Left renal cortex interstitium (tissue), 4 donors: Measurements from ENCODE around the gene OXSR1. TPM values are rescaled to one million over a fixed set of nuclear protein-coding genes. Genes with fewer than 3 reads are reported as not detected.
"Not testable (repeated sequence)": the region's sequence is repeated elsewhere in the genome, so short reads cannot be mapped to it uniquely, and the experiment has no call there.

Experiments used
- DNase-seq, 4 donors: peaks; one replicate each; pipeline ENCODE4 v3.0.0-alpha.2; 2013; ENCODE audit warnings: low read depth in 4 of 4, low spot score in 2 of 4, missing footprints in 1 of 4
- polyA plus RNA-seq, 4 donors: library from polyadenylated mRNA; unstranded; fragments of 120-200 nt; gene quantifications; one replicate each; pipeline ENCODE4 v1.2.1, GENCODE V29; 2013; ENCODE audit not compliant: insufficient read length in 4 of 4

Gene OXSR1
- polyA plus RNA-seq, 4 donors: 40.0 to 54.8 (median 47.1) TPM

- no peak for DNase-seq
These were observed 49.2 kb downstream of the OXSR1 start for GRCh38 chr3:38214560-38214959.

DNA sequence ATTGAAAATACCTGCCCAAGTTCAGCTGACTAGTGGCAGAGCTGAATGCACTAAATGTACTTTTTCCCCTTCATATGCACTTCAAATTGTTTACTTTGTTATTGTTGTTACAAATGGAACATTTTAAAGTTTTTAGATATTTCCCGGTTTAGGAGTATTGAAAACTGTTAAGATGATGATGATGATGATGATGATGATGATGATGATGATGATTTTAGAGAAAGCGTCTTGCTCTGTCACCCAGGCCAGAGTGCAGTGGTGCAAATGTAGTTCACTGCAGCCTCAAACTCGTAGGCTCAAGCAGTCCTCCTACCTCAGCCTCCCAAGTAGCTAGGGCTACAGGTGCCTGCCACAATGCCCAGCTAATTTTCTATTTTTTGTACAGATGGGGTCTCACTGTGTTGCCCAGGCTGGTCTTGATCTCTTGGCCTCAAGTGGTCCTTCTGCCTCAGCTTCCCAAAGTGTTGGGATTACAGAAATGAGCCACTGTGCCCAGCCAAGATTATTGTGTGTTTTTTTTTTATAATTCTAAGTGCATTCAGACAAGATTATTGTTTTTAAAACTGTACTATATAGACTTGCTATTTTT, 54.4 kb downstream of the OXSR1 start:
- DNase-seq: no peak

DNA sequence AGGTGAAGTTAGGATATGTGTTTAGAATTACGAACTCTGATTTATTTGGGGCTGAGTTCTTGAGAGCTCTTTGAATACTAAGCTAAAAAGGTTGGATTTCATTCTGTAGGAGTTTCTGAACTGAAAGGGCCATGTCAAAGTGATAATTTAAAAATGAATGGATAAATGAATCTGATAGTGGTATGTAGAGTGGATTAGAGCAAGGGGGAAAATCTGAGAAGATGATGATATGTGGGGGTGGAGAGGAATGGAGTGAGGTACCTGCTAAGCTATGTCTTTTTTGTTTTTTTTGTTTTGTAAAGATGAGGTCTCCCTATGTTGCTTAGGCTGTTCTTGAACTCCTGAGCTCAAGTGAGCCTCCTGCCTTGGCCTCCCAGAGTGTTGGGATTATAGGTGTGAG, 55.7 kb downstream of the OXSR1 start:
- DNase-seq: no peak

DNA sequence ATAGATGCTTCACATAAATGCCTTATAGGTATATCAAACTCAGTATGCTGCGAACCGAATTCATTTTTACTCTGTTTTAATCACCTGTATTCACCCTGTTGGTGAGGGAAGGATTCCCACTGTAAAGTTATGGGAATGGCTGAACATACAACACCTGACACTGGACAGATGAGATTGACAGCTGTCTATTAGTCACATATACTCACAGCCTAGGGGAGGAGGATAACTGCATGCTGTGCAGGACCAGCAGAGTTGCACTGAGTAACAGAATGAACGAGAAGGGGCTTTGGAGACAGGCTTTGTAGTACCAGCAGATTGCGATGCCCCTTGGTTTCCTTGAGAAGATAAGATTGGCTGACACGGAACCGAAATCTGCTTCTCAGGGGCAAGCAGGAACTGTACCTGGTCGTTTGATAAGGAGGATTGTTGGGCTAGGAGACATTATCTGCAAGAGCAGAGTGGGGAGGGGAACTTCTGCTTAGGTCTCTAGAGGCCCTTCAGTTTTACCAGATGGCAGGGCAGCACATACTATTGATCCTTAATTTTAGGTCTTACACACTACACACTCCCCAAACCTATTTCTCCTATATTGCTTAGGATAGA, 56.8 kb downstream of the OXSR1 start:
- no peak for DNase-seq

DNA sequence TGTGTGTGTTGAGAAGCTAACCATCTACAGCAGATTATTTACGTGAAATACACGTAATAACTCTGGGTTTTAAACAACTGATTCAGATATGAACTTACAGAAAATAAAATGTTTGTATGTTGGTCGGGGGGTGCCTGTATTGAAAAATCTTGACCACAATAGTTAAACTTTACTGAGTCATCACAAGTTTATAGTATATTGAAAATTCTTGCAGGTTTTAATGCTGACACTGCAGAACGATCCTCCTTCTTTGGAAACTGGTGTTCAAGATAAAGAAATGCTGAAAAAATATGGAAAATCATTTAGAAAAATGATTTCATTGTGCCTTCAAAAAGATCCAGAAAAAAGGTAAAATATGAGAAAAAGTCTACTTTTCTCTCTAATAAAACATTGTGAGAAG, 59.0 kb downstream of the OXSR1 start:
- DNase-seq: no peak

- DNase-seq: no peak
These were observed 60.9 kb downstream of the OXSR1 start for GRCh38 chr3:38226273-38226672.

GRCh38 chr3:38227989-38228388, 62.7 kb downstream of the OXSR1 start:
- no peak for DNase-seq

DNA sequence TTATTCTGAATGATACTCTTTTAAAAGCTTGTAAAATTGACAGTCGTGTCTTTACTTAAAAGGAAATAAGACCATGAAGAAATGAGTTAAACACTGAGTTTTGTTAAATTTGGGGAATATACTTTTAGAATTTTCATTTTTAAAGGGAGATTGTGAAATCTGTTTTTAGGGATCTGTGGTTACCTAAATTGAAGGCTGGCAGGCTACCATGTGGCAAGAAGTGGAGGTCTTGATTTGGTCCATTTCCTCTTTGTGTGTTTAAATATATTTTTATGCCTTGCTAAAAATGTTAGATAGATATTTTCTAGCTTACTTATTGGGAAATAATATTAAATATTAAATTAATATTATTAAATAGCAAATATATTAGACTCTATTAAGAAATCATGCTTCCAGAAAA, 63.7 kb downstream of the OXSR1 start:
- DNase-seq: no peak

GRCh38 chr3:38232701-38233100, 67.4 kb downstream of the OXSR1 start:
- no peak for DNase-seq

DNA sequence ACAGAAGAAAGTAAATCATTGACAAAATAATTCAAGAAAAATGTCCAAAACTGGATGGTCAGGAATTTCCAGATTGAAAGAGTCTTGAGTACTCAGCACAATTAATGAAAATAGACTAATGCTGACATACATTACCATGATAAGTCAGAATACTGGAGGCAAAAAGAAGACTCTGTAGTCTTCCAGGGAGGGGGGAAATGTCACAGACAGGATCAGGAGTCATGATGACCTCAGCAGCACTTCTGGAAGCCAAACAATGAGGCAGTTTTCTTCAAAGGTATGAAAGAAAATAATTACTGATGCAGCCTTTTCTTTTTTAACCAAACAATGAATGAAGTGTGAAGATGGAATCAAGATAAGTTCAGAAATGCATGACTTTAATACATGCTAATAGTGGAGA, 70.1 kb downstream of the OXSR1 start:
- DNase-seq: no peak

DNA sequence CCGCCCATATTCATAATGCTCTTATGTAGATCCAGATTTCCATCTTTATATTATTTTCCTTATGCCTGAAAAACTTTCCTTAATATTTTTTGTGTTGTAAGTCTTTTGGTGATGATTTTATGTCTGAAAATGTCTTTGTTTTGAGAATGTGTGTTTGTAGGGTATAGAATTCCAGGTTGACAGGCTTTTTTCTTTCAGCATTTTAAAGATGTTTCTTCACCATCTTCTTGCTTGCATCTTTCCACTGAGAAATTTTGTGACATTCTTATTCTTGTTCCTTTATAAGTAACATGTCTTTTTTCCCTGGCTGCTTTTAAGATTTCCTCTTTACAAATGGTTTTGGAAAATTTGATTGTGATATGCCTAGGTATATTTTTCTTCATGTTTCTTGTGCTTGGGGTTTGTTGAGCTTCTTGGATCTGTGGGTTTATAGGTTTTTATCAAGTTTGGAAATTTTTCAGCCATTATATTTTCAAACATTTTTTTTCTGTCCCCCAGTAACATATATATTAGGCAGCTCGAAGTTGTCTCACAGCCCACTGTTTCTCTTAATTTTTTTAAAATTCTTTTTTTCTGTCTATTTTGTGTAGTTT, 73.2 kb downstream of the OXSR1 start:
- DNase-seq: no peak

GRCh38 chr3:38242812-38243211, 77.5 kb downstream of the OXSR1 start:
- not testable (repeated sequence) for DNase-seq

GRCh38 chr3:38245930-38246329, 80.6 kb downstream of the OXSR1 start:
- no peak for DNase-seq

DNA sequence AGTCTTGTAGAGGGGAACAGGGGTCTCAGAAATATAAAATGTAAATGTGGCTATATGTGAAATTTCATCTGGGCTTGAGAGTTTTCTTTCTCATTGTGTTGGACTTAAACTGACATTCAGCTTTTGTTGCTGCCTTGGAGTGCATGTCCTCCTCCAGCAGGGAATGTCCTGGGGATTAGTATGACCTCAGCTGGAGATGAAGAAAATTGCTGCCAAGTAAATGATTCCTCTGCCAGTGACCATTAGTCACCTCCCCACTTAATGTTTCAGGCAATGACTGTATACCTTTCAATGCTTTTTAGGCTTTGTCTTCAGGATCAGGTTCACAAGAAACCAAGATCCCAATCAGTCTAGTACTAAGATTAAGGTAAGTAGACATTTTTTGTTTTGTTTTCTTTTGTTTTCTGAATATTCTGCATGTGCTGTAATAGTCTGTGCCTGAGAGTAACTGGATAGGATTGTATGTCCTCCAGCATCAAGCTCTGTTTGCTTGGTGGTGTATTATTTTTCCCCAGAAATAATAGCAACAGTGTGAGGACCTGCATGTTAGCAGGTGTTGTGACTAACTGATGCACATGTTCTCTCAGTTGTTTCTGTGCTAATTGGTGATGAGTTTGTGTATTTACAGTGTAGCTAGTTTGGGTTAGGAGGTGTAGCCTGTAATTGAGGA, 82.2 kb downstream of the OXSR1 start:
- no peak for DNase-seq

- DNase-seq: no peak
These were observed 84.9 kb downstream of the OXSR1 start for GRCh38 chr3:38250198-38250597.

DNA sequence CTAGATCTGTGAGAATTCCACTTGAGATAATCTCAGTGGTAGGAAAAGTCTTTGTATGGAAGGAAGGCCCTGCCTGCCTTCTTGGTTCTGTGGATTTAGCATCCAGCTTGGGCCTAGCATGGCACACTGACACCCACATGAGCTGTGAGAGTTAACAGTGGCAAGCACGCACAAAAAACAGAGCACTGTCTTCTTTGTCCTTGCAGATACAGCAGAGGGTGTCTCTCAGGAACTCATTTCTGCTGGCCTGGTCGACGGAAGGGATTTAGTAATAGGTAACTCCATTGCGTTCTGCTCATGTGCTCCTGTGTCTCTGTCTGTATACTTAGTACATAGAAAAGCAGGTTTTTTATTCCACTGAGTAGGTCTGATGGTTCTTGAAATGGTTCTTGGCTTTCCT, 85.9 kb downstream of the OXSR1 start:
- DNase-seq: no peak

GRCh38 chr3:38253704-38254103, 88.4 kb downstream of the OXSR1 start:
- DNase-seq: no peak

- DNase-seq: no peak
These were observed 89.5 kb downstream of the OXSR1 start for GRCh38 chr3:38254872-38255271.

GRCh38 chr3:38255627-38256026, 90.3 kb downstream of the OXSR1 start:
- DNase-seq: no peak

GRCh38 chr3:38257583-38257982, 92.2 kb downstream of the OXSR1 start:
- no peak for DNase-seq

DNA sequence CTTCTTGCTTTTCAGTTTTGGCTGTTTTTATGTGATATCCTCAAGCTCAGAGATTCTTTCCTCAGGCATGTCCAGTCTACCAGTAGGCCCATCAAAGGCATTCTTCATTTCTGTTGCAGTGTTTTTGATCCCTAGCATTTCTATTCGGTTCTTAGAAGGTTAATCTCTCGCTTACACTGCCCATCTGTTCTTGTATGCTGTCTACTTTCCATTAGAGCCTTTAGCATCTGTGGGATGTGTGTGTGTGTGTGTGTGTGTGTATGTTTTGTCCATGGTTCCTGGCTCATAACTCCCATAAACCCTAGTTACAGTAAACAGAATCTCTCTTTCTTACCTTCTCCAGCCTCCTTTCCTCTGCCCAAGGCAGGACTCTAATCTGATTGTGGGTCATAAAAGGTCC, 95.1 kb downstream of the OXSR1 start:
- no peak for DNase-seq

DNA sequence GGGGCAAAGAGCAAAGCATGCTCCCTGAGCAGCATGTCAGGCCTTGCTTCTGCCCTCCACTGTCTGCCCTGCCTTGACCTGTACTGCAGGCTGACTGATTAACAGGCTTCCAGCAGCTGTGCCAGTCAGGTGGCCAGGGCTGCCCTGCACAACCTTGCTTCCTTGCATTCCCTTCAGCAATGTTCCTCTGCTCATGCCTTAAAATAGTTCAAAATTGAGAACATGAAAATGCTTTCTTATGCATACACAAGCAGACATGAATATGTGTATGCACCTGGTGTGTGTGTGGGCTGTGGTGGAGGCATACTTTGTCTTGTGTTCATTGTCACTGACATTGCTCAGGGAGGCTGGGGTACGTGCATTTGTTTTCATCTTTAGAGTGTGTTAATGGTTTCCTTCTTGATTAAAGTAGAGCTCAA, 99.0 kb downstream of the OXSR1 start:
- DNase-seq: no peak
